Activated T-cell treated with anti-CD3 and anti-CD28 coated beads for 24 hours (primary cell): Measurements from ENCODE around the gene EEA1.
"Not testable (repeated sequence)": the region's sequence is repeated elsewhere in the genome, so short reads cannot be mapped to it uniquely, and the experiment has no call there.

Source experiments
- DNase-seq: peaks from one replicate; pipeline ENCODE4 v3.0.0-alpha.2; 2020; ENCODE audit warnings: low read depth

Gene EEA1

DNA sequence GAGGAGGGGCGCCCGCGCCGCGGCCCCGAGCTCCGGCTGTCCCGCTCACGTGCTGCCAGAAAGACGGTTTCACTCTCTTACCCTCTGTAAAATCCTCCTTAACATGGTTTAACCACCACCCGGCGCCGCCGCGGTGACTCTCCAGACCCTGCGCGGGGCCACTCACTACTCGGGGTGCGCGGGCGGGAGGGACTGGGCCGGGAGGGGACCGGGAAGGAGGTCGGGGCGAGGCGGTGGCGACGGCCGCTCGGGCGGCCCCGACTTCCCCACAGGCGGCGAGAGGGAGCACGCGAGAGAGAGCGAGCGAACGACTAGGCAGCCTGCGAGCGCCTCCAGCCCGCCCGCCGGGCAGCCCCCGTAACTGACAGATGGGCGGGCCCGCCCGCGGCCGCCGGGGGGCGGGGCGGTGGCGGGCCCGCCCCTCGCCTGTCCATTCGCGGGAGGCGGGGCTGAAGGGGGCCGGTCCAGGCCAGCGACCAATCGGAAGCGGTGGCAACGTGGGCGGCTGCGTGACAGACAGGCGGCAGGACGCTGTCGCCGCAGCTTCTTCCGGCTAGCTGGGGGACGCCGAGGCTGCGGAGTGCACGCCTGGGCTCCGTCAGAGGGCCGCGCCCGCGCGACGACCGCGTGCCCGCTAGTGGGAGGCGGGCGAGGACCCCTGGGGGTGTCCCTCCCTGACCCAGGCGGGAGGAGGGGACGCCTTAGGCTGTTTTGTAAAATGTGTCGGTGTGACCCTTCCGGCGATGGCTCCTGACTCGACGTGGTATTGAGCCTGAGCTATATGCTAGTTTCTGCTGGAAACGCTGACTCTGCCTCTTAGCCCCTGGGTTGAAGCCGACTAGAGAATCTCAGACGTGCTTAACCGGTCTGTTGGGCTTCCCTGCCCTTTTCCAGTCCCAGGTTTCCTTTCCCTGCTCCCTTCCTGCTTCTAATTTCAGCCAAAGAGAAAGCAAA lies at the start of gene EEA1:
TSS of gene EEA1 (minus strand) at position 334 of the 954 bp plus-strand sequence. CDS start at position 105, 229 bp downstream.
- DNase-seq: peak; percentile 95

GRCh38 chr12:92978607-92979006 lies 49.5 kb upstream of the EEA1 start:
- no peak for DNase-seq

DNA sequence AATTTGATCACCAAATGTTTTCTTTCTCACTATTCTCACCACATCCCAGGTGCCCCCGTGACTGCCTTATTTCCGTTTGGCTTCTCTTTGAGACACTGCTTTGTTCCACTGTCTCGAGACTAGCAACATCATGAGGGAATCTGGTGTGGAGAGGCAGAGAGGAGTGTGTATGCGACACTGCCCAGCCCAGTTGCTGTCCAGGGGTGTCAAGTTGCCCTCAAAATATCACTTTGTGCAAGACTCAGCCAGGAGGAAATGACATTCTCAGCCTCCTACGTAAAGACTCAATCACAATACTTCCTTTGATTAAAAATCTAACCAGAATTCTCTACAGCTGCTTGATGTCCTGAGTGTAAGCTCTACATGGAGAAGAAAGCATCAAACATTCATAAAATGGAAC lies 48.2 kb upstream of the EEA1 start:
- no peak for DNase-seq

DNA sequence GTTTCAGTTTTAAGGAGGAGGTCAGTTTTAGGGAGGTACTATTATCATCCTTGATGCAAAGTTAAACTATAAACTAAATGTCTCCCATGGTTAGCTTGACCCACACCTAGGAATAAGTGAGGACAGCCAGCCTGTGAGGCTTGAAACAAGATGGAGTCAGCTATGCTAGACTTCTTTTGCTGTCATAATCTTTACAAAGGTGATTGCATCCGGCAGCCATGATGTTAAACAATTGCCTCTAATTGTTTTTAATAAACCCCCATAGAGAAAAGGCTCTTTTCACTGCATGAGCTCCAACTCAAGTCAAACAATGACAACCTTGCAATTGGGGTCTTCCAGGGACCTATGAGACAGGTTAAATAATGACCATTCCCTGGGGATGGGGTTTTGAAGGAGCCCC lies 45.7 kb upstream of the EEA1 start:
- no peak for DNase-seq

- no peak for DNase-seq
These were observed 44.5 kb upstream of the EEA1 start for GRCh38 chr12:92973614-92974013.

DNA sequence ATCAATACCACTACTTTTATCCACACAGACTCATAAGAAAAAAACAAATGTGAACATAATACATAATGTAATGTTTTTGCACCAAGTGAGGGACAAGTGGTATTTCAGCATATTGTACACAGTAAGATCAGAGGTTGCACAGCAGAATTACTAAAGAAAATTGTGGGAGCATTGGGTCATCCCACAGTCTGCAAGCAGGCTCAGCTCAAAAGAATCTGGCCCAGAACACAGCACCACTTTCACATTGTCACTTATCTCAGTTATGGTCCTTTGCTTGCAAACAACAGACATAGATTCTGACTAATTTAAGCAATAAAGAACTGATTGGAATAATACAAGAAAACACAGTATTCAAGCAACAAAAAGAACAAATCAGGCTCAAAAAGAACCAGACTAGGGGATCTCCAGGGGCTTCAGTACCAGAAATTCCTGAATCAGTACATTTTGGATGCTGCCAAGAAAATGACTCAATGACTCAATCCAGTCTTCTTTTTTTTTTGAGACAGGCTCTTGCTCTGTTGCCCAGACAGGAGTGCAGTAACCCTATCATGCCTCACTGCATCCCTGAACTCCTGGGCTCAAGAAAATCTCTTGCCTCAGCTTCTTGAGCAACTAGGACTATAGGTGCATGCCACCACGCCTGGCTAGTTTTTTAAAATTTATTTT lies 42.9 kb upstream of the EEA1 start:
- no peak for DNase-seq

- no peak for DNase-seq
These were observed 39.2 kb upstream of the EEA1 start for GRCh38 chr12:92968176-92968813.

DNA sequence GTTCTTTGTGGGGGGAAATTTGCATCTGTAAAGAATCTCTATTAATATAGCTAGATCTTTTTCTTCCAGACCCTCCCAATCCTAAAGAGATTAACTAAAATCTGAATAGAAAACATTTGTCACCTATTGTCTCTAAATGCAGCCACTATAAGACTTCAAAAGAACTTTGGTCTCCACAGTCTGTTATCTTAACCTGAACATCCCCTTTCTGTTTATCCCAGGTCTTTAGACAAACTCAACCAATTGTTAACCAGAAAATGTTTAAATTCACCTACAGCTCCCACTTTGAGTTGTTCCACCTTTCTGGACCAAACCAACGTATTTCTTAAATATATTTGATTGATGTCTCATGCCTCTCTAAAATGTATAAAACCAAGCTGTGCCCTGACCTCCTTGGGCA lies 35.3 kb upstream of the EEA1 start:
- not testable (repeated sequence) for DNase-seq

DNA sequence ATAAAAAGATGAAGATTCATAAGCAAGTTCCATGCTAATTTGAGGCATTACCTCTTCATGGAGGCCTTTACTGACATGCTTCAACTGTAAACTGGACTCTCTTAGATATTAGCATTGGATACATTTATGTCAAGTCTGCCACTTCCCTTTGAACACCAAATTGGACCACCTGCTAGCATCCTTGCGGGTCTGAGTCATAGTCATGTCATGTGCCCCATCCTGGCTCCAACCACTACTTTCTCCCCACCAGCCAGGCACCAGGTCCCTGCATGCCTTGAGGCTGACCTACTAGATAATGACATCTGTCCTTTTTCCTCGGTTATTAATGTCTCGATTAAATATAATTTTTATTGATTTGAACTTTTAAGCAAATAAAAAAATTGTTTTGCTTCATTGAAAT lies 32.9 kb upstream of the EEA1 start:
- DNase-seq: no peak

DNA sequence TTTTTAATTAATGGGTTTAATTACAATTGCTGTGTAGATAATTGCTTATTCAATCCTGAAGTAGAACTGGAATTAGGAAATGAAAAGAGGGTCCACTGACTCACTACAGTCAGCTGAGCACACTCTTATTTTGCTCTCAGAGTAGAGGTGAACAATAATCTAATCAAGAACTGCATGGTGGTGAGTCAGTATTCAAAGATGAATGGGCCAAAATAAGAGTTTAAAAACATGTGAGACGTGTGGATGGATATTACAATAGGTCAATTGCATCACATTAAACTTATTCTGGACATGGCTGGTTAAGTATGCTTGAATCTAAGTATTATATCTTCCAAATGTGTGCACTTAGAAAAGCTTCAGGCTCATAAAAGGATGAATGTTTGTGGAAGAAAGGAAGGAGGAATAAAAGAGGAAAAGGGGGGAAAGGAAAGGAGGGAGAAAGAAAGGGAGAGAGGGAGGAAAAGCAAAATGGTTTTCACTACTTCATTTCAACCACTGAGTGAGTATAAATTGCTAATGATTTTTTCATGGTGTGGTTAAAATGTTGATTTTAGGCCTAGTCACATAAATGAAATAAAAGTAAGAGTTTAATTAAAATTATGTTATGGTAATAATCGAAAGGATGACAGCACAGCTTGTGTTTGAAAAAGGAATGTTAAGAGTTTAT lies 27.0 kb upstream of the EEA1 start:
- no peak for DNase-seq

- DNase-seq: no peak
These were observed 24.7 kb upstream of the EEA1 start for GRCh38 chr12:92953747-92954146.

DNA sequence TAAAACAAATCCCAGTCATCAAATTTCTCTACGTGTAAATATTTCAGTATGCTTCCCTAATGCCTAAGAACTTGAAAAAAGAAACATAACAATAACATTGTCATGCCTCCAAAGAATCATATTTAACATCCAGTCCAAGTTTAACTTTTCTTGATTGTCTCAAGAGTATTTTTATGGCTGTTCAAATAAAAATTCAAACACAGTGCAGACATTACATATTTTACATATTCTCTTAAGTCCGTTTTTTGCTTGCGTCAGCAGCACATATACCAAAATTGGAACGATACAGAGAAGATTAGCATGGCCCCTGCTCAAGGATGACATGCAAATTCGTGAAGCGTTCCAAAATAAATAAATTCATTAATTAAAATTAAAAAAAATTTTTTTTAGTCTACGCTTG lies 23.3 kb upstream of the EEA1 start:
- DNase-seq: no peak

DNA sequence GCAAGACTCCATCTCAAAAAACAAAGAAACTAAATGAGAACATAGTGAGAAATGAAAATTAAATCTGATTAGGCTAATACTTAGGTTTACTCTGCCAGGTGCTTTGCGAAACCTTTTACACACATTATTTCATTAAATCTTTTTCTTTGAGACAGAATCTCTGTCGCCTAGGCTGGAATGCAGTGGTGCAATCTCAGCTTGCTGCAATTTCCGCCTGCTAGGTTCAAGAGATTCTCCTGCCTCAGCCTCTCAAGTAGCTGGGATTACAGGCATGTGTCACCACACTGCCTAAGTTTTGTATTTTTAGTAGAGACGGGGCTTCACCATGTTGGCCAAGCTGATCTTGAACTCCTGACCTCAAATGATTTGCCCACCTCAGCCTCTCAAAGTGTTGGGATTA lies 21.9 kb upstream of the EEA1 start:
- DNase-seq: no peak

DNA sequence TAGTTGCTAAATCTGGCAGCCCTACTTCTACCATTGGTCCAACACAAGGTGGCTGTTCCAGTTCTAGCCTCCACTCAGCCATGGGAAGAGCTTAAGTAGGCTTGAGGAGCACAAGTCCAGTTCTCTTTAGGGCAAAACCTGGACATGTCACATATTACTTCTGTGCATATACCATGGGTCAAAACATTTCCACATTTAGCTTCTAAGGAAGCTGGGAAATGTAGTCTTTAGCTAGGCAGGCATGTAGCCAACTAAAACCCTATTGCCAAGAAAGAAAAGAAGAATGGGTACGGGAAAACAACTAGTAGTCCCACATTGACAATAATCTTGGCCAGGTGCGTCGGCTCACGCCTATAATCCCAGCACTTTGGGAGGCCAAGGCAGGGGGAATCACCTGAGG lies 20.9 kb upstream of the EEA1 start:
- no peak for DNase-seq

DNA sequence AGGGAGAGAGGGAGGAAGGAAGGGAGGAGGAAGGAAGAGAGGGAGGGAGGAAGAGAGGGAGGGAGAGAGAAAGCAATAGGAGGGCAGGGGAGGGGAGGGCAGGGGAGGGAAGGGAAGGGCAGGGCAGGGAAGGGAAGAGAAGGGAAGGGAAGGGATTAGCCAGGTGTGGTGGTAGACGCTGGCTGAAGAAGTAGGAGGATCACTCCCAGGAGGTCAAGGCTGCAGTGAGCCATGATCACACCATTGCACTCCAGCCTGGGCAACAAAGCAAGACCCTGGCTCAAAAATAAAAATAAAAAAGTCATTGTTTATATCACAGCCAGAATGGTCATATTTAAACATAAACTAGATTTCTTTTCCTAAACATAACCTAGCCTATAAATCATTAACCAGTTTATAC lies 20.4 kb upstream of the EEA1 start:
- DNase-seq: no peak

GRCh38 chr12:92947589-92948215 lies 18.6 kb upstream of the EEA1 start:
- no peak for DNase-seq

- DNase-seq: no peak
These were observed 16.6 kb upstream of the EEA1 start for GRCh38 chr12:92945659-92946220.

- no peak for DNase-seq
These were observed 14.6 kb upstream of the EEA1 start for GRCh38 chr12:92943482-92944250.

- no peak for DNase-seq
These were observed 13.8 kb upstream of the EEA1 start for GRCh38 chr12:92942905-92943304.

- DNase-seq: no peak
These were observed 10.0 kb upstream of the EEA1 start for GRCh38 chr12:92939116-92939515.

DNA sequence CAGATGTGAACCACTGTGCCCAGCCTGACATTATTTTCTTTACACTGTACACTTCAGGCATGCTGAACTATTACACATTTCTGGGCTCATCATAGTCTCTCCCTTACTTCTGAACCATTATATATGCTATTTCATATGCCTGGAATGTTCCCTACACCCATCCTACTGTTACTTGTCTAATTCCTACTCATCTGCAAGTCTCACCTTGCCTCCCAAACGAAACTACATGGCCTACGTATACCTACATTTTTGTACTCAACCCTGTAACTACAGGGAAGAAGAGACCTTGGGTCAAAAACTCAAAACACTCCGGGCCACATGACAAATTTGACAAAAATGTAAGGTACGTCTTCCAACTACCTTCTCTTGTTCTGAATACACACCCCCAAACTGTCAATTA lies 9.5 kb upstream of the EEA1 start:
- no peak for DNase-seq
